ENCODE measurements around the gene ALOX5. TPM values are rescaled to one million over a fixed set of nuclear protein-coding genes. Genes with fewer than 3 reads are reported as not detected.
"Not testable (repeated sequence)": the region's sequence is repeated elsewhere in the genome, so short reads cannot be mapped to it uniquely, and the experiment has no call there.

Gene ALOX5
- not detected in 2 replicates for total RNA-seq (2014; rRNA removed; shearing (Covaris generic))

GRCh38 chr10:45373576-45374349, at the start of gene ALOX5:
Gene ALOX5, plus strand, starts transcription at chr10:45374216. Its CDS starts 64 bp downstream, at chr10:45374280.
- DNase-seq (ENCODE audit: low spot score) = peak; percentile 58
- in situ Hi-C loops (cut with HindIII; ENCODE audit: low sequenced_read_pairs) = no loop called here

- DNase-seq (ENCODE audit: low spot score) = no peak
- in situ Hi-C loops (cut with HindIII; ENCODE audit: low sequenced_read_pairs) = no loop called here
Observed at GRCh38 chr10:45325116-45325515, 48.9 kb upstream of the ALOX5 start.

DNA sequence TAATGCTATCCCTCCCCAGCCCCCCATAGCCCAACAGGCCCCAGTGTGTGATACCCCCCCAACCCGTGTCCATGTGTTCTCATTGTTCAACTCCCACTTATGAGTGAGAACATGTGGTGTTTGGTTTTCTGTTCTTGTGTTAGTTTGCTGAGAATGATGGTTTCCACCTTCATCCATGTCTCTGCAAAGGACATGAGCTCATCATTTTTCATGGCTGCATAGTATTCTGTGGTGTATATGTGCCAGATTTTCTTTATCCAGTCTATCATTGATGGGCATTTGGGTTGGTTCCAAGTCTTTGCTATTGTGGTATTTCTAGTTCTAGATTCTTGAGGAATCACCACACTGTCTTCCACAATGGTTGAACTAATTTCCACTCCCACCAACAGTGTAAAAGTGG, 47.2 kb upstream of the ALOX5 start:
- DNase-seq (ENCODE audit: low spot score); in situ Hi-C loops (cut with HindIII; ENCODE audit: low sequenced_read_pairs): not testable (repeated sequence)

- in situ Hi-C loops (cut with HindIII; ENCODE audit: low sequenced_read_pairs); DNase-seq (ENCODE audit: low spot score): not testable (repeated sequence)
Observed at GRCh38 chr10:45331824-45332223, 42.2 kb upstream of the ALOX5 start.

- in situ Hi-C loops (cut with HindIII; ENCODE audit: low sequenced_read_pairs) = no loop called here
- DNase-seq (ENCODE audit: low spot score) = no peak
Observed at GRCh38 chr10:45339894-45340293, 34.1 kb upstream of the ALOX5 start.

DNA sequence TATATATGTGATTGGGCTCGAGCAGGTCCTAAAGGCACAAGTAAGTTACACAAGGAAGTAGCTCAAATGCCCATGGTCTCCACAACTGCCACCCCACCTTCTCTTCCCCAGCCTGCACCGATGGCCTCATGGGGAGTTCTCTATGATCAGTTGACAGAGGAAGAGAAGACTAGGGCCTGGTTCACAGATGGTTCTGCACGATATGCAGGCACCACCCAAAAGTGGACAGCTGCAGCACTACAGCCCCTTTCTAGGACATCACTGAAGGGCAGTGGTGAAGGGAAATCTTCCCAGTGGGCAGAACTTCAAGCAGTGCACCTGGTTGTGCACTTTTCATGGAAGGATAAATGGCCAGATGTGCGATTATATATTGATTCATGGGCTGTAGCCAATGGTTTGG, 33.6 kb upstream of the ALOX5 start:
- in situ Hi-C loops (cut with HindIII; ENCODE audit: low sequenced_read_pairs); DNase-seq (ENCODE audit: low spot score): not testable (repeated sequence)

DNA sequence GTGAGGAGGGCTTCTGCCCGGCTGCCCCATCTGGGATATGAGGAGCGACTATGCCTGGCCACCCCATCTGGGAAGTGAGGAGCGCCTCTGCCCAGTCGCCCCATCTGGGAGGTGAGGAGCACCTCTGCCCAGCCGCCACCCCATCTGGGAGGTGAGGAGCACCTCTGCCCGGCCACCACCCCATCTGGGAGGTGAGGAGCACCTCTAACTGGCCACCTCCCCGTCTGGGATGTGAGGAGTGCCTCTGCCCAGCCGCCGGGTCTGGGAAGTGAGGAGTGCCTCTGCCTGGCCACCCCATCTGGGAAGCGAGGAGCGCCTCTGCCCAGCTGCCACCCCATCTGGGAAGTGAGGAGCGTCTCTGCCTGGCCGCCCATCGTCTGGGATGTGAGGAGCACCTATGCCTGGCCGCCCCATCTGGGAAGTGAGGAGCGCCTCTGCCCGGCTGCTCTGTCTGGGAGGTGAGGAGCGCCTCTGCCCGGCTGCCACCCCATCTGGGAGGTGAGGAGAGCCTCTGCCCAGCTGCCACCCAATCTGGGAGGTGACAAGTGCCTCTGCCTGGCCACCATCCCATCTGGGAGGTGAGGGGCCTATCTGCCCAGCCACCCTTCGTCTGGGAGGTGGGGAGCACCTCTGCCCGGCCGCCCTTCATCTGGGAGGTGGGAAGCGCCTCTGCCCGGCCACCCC, 27.2 kb upstream of the ALOX5 start:
- in situ Hi-C loops (cut with HindIII; ENCODE audit: low sequenced_read_pairs); DNase-seq (ENCODE audit: low spot score): not testable (repeated sequence)

- in situ Hi-C loops (cut with HindIII; ENCODE audit: low sequenced_read_pairs); DNase-seq (ENCODE audit: low spot score): not testable (repeated sequence)
Observed at GRCh38 chr10:45347464-45347863, 26.6 kb upstream of the ALOX5 start.

- DNase-seq (ENCODE audit: low spot score); in situ Hi-C loops (cut with HindIII; ENCODE audit: low sequenced_read_pairs): not testable (repeated sequence)
Observed at GRCh38 chr10:45348196-45348765, 25.7 kb upstream of the ALOX5 start.

DNA sequence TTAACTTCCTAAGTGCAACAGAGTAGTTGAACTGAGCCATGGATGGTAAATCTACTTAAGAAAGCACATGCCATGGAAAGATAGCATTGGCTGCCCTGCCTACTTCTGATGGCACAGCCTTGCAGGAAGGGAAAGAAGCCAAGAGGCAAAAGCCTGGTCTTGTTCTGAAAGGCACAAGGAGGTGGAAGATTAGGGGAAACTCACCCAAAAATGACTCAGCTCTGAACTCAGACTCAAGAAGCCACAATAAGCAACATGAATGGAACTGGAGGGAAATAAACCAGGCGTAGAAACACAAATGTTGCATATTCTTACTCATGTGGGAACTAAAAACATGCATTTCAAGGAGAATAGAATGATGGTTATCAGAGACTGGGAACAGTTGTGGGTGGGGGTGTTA, 20.8 kb upstream of the ALOX5 start:
- no peak for DNase-seq (ENCODE audit: low spot score)
- in situ Hi-C loops (cut with HindIII; ENCODE audit: low sequenced_read_pairs) = no loop called here

- in situ Hi-C loops (cut with HindIII; ENCODE audit: low sequenced_read_pairs) = no loop called here
- no peak for DNase-seq (ENCODE audit: low spot score)
Observed at GRCh38 chr10:45354261-45354660, 19.8 kb upstream of the ALOX5 start.

- in situ Hi-C loops (cut with HindIII; ENCODE audit: low sequenced_read_pairs) = no loop called here
- DNase-seq (ENCODE audit: low spot score) = no peak
Observed at GRCh38 chr10:45355494-45355893, 18.5 kb upstream of the ALOX5 start.

GRCh38 chr10:45358961-45359360, 15.1 kb upstream of the ALOX5 start:
- DNase-seq (ENCODE audit: low spot score); in situ Hi-C loops (cut with HindIII; ENCODE audit: low sequenced_read_pairs): not testable (repeated sequence)

GRCh38 chr10:45361983-45362799, 11.8 kb upstream of the ALOX5 start:
- DNase-seq (ENCODE audit: low spot score); in situ Hi-C loops (cut with HindIII; ENCODE audit: low sequenced_read_pairs): not testable (repeated sequence)

GRCh38 chr10:45367643-45368042, 6.4 kb upstream of the ALOX5 start:
- in situ Hi-C loops (cut with HindIII; ENCODE audit: low sequenced_read_pairs); DNase-seq (ENCODE audit: low spot score): not testable (repeated sequence)

DNA sequence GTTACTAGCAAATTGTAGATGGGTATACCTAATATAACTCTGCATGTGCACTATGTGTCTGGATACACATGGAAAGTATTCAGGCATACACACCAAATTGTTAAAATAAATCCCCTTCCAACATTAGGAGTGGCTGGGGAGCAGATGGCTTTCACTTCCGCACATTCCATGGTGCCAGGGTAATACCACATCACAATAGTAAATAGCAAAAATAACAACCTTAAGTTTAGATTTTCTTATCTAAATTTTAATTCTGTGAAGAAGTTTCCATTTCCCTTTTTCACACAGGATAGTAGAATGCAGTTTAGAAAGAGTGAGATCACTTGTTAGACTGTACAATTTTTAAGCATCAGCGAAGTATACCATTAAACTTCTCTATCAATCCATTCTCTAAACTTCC, 5.8 kb upstream of the ALOX5 start:
- in situ Hi-C loops (cut with HindIII; ENCODE audit: low sequenced_read_pairs) = no loop called here
- DNase-seq (ENCODE audit: low spot score) = no peak

GRCh38 chr10:45370202-45370955, 3.6 kb upstream of the ALOX5 start:
- no peak for DNase-seq (ENCODE audit: low spot score)
- in situ Hi-C loops (cut with HindIII; ENCODE audit: low sequenced_read_pairs) = no loop called here

DNA sequence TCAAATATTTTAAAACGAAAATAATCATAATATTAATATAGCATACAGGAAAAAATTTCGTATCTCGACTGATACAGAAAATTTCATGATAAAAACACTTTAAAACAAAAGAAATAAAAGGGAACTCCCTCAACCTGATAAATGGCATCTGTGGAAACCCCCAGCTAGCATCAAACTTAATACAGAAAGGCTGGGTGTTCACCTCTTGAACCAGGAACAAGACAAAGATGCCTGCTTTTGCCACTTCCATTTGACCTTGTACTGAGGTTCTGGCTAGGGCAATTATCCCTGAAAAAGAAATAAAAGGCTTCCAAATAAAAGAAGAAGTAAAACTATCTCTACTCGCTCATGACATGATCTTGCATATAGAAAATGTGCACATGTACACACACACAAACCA, 2.5 kb upstream of the ALOX5 start:
- DNase-seq (ENCODE audit: low spot score) = no peak
- in situ Hi-C loops (cut with HindIII; ENCODE audit: low sequenced_read_pairs) = no loop called here

All from G401 (cell line).